GM19452 (cell line): ENCODE data around the gene EFS.

Experiments used
- ATAC-seq: cut with Tn5 transposase; IDR thresholded peaks from one replicate; pipeline ENCODE4 v1.9.1; 2021; ENCODE audit not compliant: unreplicated experiment

The EFS gene

DNA sequence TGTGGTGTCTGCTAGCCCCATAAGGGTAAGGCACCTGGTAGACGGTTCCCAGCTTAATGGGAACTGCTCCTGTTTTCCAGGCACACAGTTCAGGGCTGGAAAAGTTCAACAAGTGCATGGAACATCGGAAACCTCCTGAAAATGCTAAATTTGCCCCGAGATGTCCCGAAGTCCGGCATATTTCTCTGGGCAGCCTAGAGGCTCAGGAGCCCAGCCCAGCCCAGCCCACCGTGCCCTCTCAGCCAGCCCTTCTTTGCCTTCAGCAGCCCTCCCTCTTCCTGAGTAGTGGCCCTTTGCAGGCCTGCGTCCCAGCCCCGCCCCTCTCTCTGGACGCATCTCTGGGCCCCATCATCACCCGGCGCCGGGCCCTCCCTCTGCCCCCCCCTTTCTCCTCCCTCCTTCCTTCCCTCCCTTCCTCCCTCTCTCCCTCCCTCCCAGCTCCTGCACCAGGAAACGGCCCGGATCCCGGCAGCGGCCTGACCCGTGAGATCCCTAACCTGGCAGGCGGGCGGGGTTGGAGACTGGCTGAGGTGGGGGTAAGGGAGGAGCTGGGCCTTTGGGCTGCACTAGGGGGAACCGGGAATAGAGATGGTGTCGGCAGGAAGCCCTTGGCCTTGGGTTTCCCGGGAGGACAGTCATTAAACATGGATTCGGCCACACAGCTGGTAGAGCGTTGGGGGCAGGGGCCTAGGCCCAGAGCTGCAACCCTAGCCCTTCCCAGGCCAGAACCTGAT, 58.4 kb downstream of the EFS start, which contains the start of gene BCL2L2:
Gene BCL2L2, plus strand, starts transcription at position 422 of the 734 bp plus-strand sequence. CDS start 935 bp downstream, outside the sequence.
- no peak for ATAC-seq
